ENCODE measurements around the gene TTC34. TPM values are rescaled to one million over a fixed set of nuclear protein-coding genes. Genes with fewer than 3 reads are reported as not detected.

TTC34 gene
- total and polyA plus RNA-seq, 10 of the 15 experiments (the other 5 are each of a cell fraction or from before 2014, with no cell fraction given), result 0.03 to 0.49 (median 0.05) TPM; not detected in 2

DNA sequence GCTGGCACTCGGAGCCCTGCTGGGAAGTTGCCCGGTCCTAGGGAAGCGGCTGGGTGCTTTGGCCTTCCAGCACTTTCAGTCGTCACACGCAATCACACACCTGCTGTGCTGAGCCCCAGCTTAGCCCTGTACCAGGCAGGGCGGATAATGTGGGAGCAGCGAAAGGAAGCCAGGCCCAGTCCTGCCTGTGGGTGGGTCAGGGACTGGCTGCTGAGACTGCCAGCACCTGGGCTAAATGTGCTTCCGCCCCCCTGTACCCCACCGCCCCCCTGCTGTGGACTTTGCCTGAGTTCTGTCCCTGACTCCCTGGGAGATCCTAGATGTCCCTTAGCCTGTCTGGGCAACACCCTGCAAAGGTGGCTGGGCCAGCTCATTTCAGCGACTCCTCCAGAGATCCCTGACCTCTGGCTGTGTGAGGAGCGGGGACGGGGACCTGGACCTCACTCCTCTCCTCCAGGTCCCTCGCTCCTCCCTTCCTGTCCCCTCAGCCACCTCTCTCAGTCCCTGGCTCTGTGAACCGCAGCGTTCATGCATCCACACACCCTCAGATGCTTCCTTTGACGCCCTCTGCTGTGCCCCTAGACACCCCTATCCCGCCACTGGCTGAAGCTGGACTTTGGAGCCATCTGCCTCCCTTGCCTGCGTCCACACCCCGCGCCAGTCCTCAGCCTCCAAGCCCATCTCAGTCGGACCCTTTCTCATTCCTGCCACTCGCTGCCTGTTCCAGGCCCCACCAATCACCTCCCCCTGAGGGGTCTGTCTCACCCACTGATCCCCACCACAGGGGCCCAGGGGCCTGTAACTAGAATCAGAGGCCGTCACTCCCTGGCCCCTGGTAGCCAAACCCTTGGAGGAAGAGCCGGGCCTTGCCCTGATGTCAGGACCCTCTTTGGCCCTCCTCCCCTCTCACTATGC, 170.1 kb downstream of the TTC34 start:
- H3K36me3 ChIP-seq (ENCODE audit: control insufficient read depth in 2 of 2, insufficient read depth in 2 of 2, low read length in 1 of 2), result no peaks in the 10 kb centered on the region
- H3K4me2 ChIP-seq (ENCODE audit: control insufficient read depth, insufficient read depth), result no peak overlapping the region
- ChIA-PET POLR2A (no interaction called here), CTCF (no interaction called here), SMC1A (ENCODE audit: uncharacterized antibody, unreplicated experiment) (no interaction called here), RAD21 (ENCODE audit: unreplicated experiment) (no interaction called here)
- intact Hi-C loops (cut with micrococcal nuclease; ENCODE audit: unreplicated experiment) (no loop called here), in situ Hi-C loops (cut with MboI) (no loop called here)
- DNase-seq (ENCODE audit: low read depth, low spot score), result no peak
- WGBS (ENCODE audit: insufficient coverage, insufficient replicate concordance, low lambda C conversion rate, missing lambda C conversion rate), result 62% methylated on average over 22 of the region's 24 CpGs
- no peak overlapping the region for H2AFZ ChIP-seq (ENCODE audit: control insufficient read depth, low read depth, low read length)
- no peaks in the 10 kb centered on the region; the same call in 2 of the 3 replicates for H3K9me3 ChIP-seq (replicated peaks; ENCODE audit: control insufficient read depth, insufficient read depth, low read length)
- FAIRE-seq, result no peak
- no peak overlapping the region for H3K4me3 ChIP-seq
- peaks cover 0 to 2% of the 10 kb centered on the region in 2 experiments; a peak in 2 of 4 replicates for H3K27me3 ChIP-seq (replicated peaks in 1 of 2; ENCODE audit: control insufficient read depth in 2 of 2, insufficient read depth in 2 of 2, low read length in 1 of 2)
- no peak overlapping the region for H3K9ac ChIP-seq (ENCODE audit: control insufficient read depth, insufficient read depth, low read length)
- no peaks in the 10 kb centered on the region for H3K4me1 ChIP-seq (ENCODE audit: control insufficient read depth, insufficient read depth, low read length)
- H3K79me2 ChIP-seq (ENCODE audit: control insufficient read depth, insufficient read depth, low read length), result no peaks in the 10 kb centered on the region
- no peak for ATAC-seq
- TF ChIP-seq RCOR1 (conservative IDR thresholded peaks at IDR 0.05; ENCODE audit: low read depth, low read length) (no peak), SIN3A (IDR thresholded peaks at IDR 0.05; ENCODE audit: low read depth, low read length) (no peak), ZNF24 (IDR thresholded peaks at IDR 0.05) (no peak), TBL1XR1 (IDR thresholded peaks at IDR 0.05; ENCODE audit: low read depth, low read length) (no peak), MEF2B (IDR thresholded peaks at IDR 0.05; ENCODE audit: partially characterized antibody, poor library complexity, severe bottlenecking) (no peak), EZH2 (IDR thresholded peaks at IDR 0.05; ENCODE audit: borderline replicate concordance, control insufficient read depth, low read depth, low read length) (no peak), RFX5 (IDR thresholded peaks at IDR 0.05; ENCODE audit: low read depth, low read length) (no peak)
- BruUV-seq (replicated peaks), result no TSS peak
- H3K27ac ChIP-seq (ENCODE audit: control insufficient read depth, insufficient read depth), result no peak overlapping the region
- H4K20me1 ChIP-seq (ENCODE audit: control insufficient read depth, insufficient read depth), result no peaks in the 10 kb centered on the region

Data from GM12878 (cell line).